HG02759 (cell line): ENCODE measurements around the gene EXOC3L2.

Experiments
- ATAC-seq: cut with Tn5 transposase; IDR thresholded peaks from one replicate; pipeline ENCODE4 v1.9.1; 2021; ENCODE audit warnings: mild to moderate bottlenecking, moderate library complexity; ENCODE audit not compliant: unreplicated experiment

The EXOC3L2 gene

DNA sequence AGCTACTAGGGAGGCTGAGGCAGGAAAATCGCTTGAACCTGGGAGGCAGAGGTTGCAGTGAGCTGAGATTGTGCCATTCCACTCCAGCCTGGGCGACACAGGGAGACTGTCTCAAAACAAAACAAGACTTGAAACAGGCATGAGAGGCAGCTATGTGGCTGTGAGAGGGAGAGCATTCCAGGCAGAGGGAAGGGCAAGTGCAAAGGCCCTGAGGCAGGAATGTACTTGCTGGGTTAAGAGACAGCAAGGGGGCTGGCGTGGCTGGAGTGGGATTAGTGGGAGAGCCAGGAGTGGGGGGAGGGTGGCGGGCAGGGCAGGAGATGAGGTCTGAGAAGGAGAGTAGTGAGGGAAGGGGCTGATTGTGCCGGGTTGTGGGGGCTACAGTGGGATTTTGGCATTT is 21.3 kb downstream of the EXOC3L2 start:
- no peak for ATAC-seq

- no peak for ATAC-seq
Measured at GRCh38 chr19:45222724-45223123, 22.5 kb downstream of the EXOC3L2 start.

- no peak for ATAC-seq
Measured at GRCh38 chr19:45218911-45219743, 26.1 kb downstream of the EXOC3L2 start.

DNA sequence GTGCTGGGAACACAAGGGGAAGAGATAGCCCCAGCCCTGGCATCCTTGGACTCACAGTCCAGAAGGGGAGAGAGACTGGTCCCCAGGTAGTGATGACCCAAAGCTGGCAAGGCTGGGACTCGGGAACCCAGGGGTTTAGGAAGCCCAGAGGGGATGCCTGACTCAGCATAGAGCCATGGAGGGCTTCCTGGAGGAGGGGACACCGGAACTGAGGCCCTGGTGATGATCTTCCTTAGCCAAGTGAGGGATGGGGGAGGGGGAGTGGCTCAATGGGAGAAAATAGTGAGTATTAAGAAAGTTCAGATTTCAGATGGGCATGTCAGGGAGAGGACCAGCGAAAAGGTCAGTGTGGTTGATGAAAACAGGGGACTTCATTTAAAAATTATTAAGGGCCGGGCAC is 26.8 kb downstream of the EXOC3L2 start:
- ATAC-seq, result no peak

GRCh38 chr19:45217957-45218334 is 27.3 kb downstream of the EXOC3L2 start:
- no peak for ATAC-seq

DNA sequence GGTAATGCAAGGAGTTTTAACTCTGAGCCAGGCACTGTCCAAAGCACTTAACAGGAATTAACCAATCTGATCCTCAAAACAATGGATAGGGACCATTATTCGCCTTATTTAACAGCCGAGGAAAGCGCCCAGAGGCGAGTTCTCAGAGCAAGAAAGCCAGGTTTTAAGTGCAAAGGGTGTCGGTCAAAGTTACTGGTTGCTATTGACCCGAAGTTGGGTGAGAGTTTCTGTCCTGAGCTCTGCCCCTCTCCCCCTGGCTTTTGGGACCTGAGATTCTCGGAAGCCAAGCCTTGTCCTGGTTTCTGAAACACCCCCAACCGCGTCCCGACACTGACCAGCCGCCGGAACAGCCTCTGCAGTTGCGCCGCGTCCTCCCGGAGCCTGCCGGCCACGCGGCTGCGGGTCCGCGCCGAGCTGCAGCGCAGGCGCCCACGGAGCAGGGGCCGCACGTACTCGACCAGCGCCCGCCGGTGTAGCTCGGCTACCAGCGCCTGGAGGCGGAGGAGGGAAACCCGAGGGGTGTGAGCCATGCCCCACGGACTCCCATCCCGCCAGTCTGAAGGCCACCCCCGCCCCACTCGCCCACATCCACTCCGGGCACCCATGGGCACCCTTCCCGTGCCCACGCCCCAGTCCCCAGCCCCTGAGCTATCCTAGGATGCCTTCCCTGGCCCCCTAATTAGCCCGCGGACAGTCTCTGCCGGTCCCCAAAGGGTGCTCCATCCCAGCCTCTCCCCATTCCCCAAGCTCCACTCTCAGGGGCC is 27.8 kb downstream of the EXOC3L2 start:
- ATAC-seq, result no peak

GRCh38 chr19:45216667-45217066 is 28.5 kb downstream of the EXOC3L2 start:
- no peak for ATAC-seq

DNA sequence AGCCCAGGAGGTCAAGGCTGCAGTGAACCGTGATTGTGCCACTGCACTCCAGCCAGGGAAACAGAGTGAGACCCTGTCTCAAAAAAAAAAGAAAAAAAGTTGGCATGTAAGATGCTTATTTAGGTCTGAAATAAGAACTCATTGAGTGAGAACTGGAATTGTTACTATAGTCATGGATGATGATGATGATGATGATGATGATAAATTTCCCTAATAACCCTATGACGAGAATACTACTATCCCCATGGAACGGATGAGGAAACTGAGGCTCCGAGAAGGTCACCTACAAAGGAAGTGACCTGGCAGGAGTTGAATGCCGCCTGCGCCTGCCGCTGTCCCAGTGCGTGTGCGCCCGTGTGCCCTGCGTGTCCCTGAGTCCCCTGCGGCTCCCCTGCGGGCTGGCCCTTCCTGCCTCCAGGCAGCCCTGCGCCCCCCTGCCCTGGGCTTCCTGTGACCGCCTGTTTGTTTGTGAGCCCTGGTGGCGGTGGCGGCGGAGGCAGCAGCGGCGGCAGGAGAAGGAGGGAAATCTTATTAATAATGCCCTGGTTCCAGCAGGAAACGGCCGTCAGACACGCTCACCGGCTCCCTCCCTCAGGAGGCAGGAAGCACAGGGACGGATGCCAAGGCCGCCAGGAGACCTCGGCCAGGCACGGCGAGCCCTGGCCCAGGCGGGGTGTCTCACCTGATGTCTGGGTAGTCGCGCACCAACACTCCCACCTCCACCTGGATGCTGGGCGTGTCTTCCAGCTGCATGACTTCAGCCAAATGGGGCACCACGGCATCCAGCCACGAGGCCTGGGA is 29.6 kb downstream of the EXOC3L2 start:
- no peak for ATAC-seq

- ATAC-seq, result no peak
Measured at GRCh38 chr19:45213031-45213430, 32.2 kb downstream of the EXOC3L2 start.

GRCh38 chr19:45211751-45212381 is 33.3 kb downstream of the EXOC3L2 start:
- ATAC-seq, result no peak

- no peak for ATAC-seq
Measured at GRCh38 chr19:45206328-45206727, 38.9 kb downstream of the EXOC3L2 start.

DNA sequence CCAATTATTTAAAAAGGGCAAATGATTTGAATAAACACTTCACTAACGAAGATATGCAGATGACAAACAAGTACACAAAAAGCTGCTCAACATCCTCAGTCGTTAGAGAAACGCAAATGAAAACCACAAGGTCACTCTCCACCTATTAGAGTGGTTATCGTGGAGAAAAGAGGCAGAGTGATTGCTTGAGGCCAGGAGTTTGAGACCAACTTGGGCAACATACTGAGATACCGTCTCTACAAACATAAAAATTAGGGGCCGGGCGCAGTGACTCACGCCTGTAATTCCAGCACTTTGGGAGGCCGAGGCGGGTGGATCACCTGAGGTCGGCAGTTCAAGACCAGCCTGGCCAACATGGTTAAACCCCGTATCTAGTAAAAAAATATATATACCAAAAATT is 39.4 kb downstream of the EXOC3L2 start:
- no peak for ATAC-seq

GRCh38 chr19:45202637-45203036 is 42.6 kb downstream of the EXOC3L2 start:
- ATAC-seq, result no peak

GRCh38 chr19:45200568-45200967 is 44.6 kb downstream of the EXOC3L2 start:
- ATAC-seq, result no peak

DNA sequence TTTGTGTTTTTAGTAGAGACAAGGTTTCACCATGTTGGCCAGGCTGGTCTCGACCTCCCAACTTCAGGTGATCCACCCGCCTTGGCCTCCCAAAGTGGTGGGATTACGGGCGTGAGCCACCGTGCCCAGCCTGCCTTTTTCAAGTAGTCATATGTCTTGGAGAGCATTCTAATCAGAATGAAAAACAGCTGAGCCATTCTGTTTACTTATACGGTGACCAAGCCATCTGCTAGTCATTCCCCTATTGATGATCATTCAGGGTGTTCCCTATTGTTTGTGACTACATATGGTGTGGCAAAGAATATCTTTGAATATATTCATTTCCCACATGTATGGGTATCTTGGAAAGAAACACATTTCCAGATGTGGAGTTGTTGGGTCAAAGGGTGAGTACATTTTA is 49.4 kb downstream of the EXOC3L2 start:
- ATAC-seq, result no peak

GRCh38 chr19:45191375-45191774 is 53.8 kb downstream of the EXOC3L2 start:
- ATAC-seq, result no peak

DNA sequence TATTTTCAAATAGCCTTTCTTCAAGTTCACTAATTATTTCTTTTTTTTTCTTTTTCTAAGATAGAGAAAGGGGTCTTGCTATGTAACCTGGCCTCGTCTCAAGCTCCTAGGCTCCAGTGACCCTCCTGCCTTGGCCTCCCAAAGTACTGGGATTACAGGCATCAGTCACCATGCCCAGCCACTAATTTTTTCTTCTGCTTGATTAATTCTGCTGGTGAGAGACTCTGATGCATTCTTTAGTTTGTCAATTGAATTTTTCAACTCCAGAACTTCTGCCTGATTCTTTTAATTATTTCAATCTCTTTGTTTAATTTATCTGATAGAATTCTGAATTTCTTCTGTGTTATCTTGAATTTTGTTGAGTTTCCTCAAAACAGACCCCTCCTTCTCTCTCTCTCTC is 55.2 kb downstream of the EXOC3L2 start:
- ATAC-seq, result no peak

DNA sequence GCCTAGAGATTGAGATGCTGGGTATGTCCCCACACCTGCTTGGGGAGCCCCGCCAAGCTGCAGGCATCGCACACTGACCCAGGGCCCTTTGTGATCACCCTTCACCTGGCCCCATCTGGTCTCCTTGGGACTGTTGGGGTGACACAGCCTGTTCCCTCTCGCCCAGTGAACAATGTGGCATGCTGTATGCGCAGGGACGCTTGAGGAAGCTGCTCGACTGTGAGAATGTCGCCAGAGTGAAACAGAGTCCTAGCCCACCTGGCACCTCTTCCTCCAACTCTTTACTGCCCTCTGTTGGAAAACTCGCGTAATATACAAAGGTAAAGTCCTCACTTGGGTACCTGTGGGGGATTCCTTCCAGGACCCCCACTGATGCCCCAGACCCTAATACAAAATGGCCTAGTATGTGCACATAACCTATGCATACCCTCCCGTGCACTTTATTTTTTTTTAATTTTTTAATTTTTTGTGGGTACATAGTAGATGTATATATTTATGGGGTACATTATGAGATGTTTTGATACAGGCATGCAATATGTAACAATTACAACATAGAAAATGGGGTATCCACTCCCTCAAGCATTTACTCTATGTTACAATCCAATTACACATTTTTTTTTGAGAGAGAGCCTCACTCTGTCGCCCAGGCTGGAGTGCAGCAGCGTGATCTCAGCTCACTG is 57.6 kb downstream of the EXOC3L2 start:
- no peak for ATAC-seq

DNA sequence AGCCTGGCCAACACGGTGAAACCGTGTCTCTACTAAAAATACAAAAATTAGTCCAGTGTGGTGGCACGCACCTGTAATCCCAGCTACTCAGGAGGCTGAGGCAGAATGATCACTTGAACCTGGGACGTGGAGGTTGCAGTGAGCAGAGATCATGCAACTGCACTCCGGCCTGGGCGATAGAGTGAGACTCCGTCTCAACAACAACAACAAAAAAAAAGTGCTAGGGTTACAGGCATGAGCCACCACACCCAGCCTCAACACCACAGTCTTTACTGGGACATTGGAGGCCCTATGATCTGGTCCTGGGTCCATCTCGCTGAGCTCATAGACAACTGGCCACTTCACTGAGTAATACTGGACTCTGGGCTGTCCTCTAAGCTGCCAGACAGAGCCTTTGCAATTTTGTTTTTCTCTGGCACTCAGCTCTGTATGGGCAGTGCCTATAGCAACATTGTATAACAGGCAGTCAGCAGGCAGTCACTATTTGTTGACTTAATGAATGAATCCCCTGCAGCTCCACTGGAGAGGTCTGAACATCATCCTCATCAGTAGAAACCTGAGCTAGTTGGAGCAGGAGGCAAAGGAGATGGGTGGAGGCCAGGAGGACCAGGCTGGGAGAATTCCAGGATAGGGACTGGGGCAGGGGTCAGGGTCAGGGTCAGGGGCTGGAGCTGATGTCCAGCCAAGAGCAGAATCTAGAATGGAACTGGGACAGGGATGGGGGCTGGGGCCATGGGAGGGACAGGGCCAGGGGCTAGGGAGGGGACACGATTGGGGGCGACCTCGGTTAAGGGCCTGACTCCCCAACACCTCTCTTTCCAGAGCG is 58.5 kb downstream of the EXOC3L2 start:
- ATAC-seq, result no peak

DNA sequence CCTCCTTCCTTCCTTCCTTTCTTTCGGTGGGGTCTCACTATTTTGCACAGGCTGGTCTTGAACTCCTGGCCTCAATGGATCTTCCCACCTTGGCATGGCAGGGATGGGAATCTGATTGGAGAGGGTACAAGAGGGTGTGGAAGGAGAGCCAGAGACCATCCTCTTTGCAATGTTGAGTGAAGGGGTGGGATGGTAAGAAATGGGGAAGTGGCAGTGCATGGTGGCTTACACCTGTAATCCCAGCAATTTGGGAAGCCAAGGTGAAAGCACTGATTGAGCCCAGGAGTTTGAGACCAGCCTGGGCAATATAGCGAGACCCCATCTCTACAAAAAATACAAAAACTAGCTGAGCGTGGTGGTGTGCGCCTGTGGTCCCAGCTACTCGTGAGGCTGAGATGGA is 61.1 kb downstream of the EXOC3L2 start:
- no peak for ATAC-seq
